HL-60/S4 treated with phorbol 12-myristate 13-acetate at 8.2 ng/mL for 4 days and 3 days (cell line): ENCODE results near the gene RNF215.

Experiments
- in situ Hi-C: fragments of 300-500 bp; cut with MboI; formaldehyde crosslinking; loops from 2 replicates; pipeline ENCODE4 v1.15.0; 2022; ENCODE audit warnings: low sequenced_read_pairs

Gene RNF215

DNA sequence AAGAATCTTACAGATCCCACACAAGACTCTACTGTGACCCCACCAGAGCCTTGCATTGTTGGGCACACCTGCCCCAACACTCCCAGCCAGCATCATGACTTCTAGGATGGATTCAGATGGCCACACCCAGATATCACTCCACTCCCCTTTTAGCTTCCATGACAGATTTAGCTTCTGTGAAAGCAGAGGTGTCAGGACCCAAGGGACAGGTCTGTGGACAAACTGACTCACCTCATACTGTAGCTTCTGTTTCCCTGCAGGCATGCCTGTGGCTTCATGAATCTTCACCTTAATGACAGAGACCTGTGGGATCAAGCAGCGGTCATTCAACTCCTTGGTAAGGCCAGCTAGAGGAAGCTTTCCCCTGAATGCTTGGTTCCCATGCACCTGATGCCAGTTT is 52.0 kb downstream of the RNF215 start:
- in situ Hi-C loops: no loop called here

DNA sequence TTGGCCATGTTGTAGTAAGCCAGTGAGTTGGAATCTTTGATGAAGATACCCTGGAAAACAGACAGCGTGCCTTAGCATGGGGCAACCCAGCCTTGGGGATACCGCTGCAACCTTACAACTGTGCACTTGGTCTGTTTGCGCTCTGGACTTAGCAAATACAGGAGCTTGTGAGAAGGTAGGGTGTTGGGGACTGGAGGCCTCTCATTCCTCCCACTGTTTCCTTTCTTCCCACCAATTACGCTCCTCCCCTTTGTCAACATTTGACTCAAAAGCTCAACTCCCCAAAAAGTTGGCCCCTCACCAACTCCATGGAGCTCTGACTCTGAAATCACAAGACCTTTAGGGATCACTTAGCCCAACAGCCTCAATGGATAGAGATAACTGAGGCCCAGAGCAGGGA is 52.6 kb downstream of the RNF215 start:
- in situ Hi-C loops: no loop called here

GRCh38 chr22:30333707-30334087 is 53.5 kb downstream of the RNF215 start:
- in situ Hi-C loops: no loop called here

DNA sequence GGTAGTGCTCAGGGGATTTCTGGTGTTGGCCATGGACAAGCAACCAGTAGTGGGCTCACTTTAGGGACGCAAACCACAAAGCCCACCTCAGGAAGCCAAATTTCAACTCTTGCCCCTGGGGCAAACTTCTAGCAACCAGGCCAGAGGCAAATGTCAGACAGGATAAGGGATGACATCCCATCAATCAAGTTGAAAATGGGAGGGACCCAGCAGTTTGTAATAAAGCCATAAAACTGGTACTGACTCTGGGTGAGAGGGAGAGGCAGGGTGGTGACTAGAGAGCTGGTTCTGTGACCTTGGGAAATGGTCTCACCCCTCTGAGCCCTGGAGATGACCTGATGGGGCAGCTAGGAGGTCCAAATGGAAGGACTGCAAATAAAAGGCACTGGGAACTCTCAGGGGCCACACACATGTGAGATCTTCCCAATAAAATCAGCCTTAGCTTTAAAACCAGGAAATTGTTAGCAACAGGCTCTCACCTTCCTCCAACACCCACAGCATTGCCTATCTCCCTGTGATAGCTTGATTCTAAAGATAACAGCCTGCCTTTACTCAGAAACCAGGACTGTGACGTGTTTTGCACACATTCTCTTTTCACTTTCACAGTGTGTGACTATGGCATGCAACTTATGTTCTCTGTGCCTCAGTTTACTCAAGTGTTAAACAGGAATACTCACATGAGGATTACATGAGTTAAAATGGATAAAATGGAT is 54.1 kb downstream of the RNF215 start:
- in situ Hi-C loops: no loop called here

DNA sequence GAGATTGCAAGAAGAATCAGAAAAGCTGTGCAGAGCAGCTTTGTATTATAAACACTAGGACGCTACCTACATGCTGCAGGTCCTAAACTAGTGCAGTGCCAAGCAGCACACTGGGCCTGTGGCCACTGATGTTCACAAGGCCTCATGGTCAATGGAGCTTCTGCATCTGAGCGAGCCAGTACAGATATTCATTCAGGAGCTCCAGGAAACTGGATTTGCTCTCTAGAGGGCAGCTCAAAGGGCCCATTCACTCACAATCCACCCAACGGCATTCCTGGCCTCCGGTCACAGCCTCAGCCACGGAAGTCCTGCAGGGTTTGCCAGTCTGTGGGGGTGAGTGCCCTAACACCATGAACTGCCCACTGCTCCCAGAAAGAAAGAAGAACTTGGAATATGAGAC is 54.7 kb downstream of the RNF215 start:
- in situ Hi-C loops: no loop called here
